H1 (cell line): ENCODE measurements around the gene CCDC179. TPM values are rescaled to one million over a fixed set of nuclear protein-coding genes. Genes with fewer than 3 reads are reported as not detected.

Source experiments
- CTCF ChIA-PET: fragments of 300-600 bp; sonication (Branson Sonifier 250); formaldehyde crosslinking; loops from one replicate; lab custom pipeline; 2021; ENCODE audit not compliant: partially characterized antibody; lab: Charles Lee
- POLR2A ChIA-PET: fragments of 300-600 bp; sonication (Branson Sonifier 250); formaldehyde crosslinking; loops from one replicate; lab custom pipeline; 2021; ENCODE audit warnings: inconsistent platforms; ENCODE audit not compliant: partially characterized antibody; lab: Charles Lee
- DNase-seq, 2 experiments: peaks; one replicate each; pipeline versions ENCODE4 v3.0.0 to v3.0.0-alpha.2; 2010 to 2022; ENCODE audit warnings: low spot score in 2 of 2, low read depth in 1 of 2, mixed read lengths in 1 of 2
- FAIRE-seq: peaks from 2 replicates; lab custom pipeline; 2011; peaks lifted over from hg19 to GRCh38; lab: Jason Lieb, UNC
- H2AFZ ChIP-seq: 2 replicates; pipeline ENCODE4 v1.8.1; 2012; ENCODE audit warnings: low read length, inconsistent platforms
- H2AK5ac ChIP-seq: 2 replicates; pipeline ENCODE4 v1.6.1; 2013; ENCODE audit warnings: low read depth, low read length
- H2BK120ac ChIP-seq: replicated peaks from 2 replicates; pipeline ENCODE3; 2013; ENCODE audit warnings: low read depth, low read length, inconsistent platforms
- H2BK12ac ChIP-seq: 2 replicates; pipeline ENCODE4 v1.6.1; 2013; ENCODE audit warnings: low read depth, low read length
- H2BK15ac ChIP-seq: 2 replicates; pipeline ENCODE4 v1.6.1; 2013; ENCODE audit warnings: low read length
- H2BK20ac ChIP-seq: 2 replicates; pipeline ENCODE4 v1.6.1; 2013; ENCODE audit warnings: low read length
- H2BK5ac ChIP-seq: 2 replicates; pipeline ENCODE4 v1.6.1; 2013; ENCODE audit warnings: low read depth, low read length
- H3K14ac ChIP-seq: 2 replicates; pipeline ENCODE4 v1.6.1; 2013; ENCODE audit warnings: inconsistent platforms; ENCODE audit not compliant: insufficient read length
- H3K18ac ChIP-seq: 2 replicates; pipeline ENCODE4 v1.6.1; 2013; ENCODE audit warnings: low read length; ENCODE audit errors: extremely low read depth
- H3K23ac ChIP-seq: 2 replicates; pipeline ENCODE4 v1.6.1; 2013; ENCODE audit warnings: inconsistent platforms; ENCODE audit not compliant: insufficient read length
- H3K23me2 ChIP-seq: 2 replicates; pipeline ENCODE4 v1.6.1; 2013; ENCODE audit warnings: low read depth, low read length
- H3K27ac ChIP-seq: 2 replicates; pipeline ENCODE4 v1.6.1; 2011; ENCODE audit warnings: low read depth, low read length, inconsistent platforms
- H3K27me3 ChIP-seq, 4 experiments: replicated peaks in 1 of 4; 1 replicate in 1 of 4; 2 replicates in 3 of 4; pipeline versions ENCODE4 v1.6.1 to v1.8.1; 2011 to 2013; ENCODE audit warnings: low read length in 3 of 4, mild to moderate bottlenecking in 3 of 4, inconsistent platforms in 2 of 4, mixed read lengths in 2 of 4, moderate library complexity in 1 of 4; ENCODE audit not compliant: control insufficient read depth in 3 of 4, insufficient read depth in 3 of 4; ENCODE audit errors: extremely low read depth in 1 of 4
- H3K36me3 ChIP-seq, 4 experiments: 2 replicates each; pipeline versions ENCODE4 v1.6.1 to v1.8.1; 2011 to 2013; ENCODE audit warnings: mild to moderate bottlenecking in 4 of 4, low read length in 3 of 4, moderate library complexity in 2 of 4, control low read depth in 1 of 4, inconsistent platforms in 1 of 4; ENCODE audit not compliant: insufficient read depth in 4 of 4, control insufficient read depth in 2 of 4
- H3K4ac ChIP-seq: replicated peaks from 2 replicates; pipeline ENCODE3; 2013; ENCODE audit warnings: low read length, low read depth, mixed read lengths, inconsistent platforms; ENCODE audit not compliant: insufficient read length
- H3K4me1 ChIP-seq, 4 experiments: replicated peaks in 1 of 4; 1 replicate in 1 of 4; 2 replicates in 3 of 4; pipeline versions ENCODE4 v1.6.1 to v1.8.1; 2011 to 2013; ENCODE audit warnings: low read length in 3 of 4, inconsistent platforms in 2 of 4, mixed read lengths in 1 of 4; ENCODE audit not compliant: insufficient read depth in 4 of 4, control insufficient read depth in 3 of 4
- H3K4me2 ChIP-seq, 2 experiments: 2 replicates each; pipeline versions ENCODE4 v1.6.1 to v1.8.1; 2011 to 2013; ENCODE audit warnings: low read depth in 2 of 2, low read length in 2 of 2, control low read depth in 1 of 2, inconsistent platforms in 1 of 2, mild to moderate bottlenecking in 1 of 2; ENCODE audit not compliant: insufficient read depth in 1 of 2
- H3K4me3 ChIP-seq, 4 experiments: fragments of 200-600, 300-600 bp in 1 of 4; sonication (generic), shearing (Covaris generic), sonication (Bioruptor Twin) in 1 of 4; 2 replicates each; pipeline versions ENCODE4 v1.5.1 to v1.8.1; 2011 to 2016; ENCODE audit warnings: low read length in 4 of 4, low read depth in 3 of 4, control low read depth in 2 of 4, inconsistent platforms in 2 of 4, mild to moderate bottlenecking in 2 of 4, mixed read lengths in 1 of 4, moderate library complexity in 1 of 4; ENCODE audit not compliant: insufficient read depth in 2 of 4; ENCODE audit errors: extremely low read depth in 1 of 4
- H3K56ac ChIP-seq: replicated peaks from 2 replicates; pipeline ENCODE3; 2013; ENCODE audit warnings: low read depth, mild to moderate bottlenecking, mixed read lengths, low read length, inconsistent platforms; ENCODE audit not compliant: insufficient read length
- H3K79me1 ChIP-seq: 2 replicates; pipeline ENCODE4 v1.6.1; 2013; ENCODE audit warnings: low read depth, low read length, control low read depth
- H3K79me2 ChIP-seq, 2 experiments: 2 replicates each; pipeline versions ENCODE4 v1.6.1 to v1.8.1; 2012 to 2013; ENCODE audit warnings: low read length in 2 of 2, mild to moderate bottlenecking in 2 of 2, inconsistent platforms in 1 of 2; ENCODE audit not compliant: insufficient read depth in 2 of 2, control insufficient read depth in 1 of 2
- H3K9ac ChIP-seq, 4 experiments: replicated peaks in 1 of 4; 1 replicate in 1 of 4; 2 replicates in 3 of 4; pipeline versions ENCODE4 v1.6.1 to v1.8.1; 2011 to 2013; ENCODE audit warnings: low read depth in 3 of 4, low read length in 3 of 4, control low read depth in 2 of 4, mild to moderate bottlenecking in 2 of 4, moderate library complexity in 2 of 4, inconsistent platforms in 1 of 4; ENCODE audit errors: extremely low read depth in 1 of 4
- H3K9me3 ChIP-seq, 2 experiments: 2 replicates each; pipeline versions ENCODE4 v1.6.1 to v1.8.1; 2012 to 2013; ENCODE audit warnings: mild to moderate bottlenecking in 2 of 2, moderate library complexity in 2 of 2, control low read depth in 1 of 2, inconsistent platforms in 1 of 2, low read depth in 1 of 2, low read length in 1 of 2, mixed read lengths in 1 of 2; ENCODE audit not compliant: insufficient read depth in 2 of 2
- H4K20me1 ChIP-seq, 2 experiments: replicated peaks in 1 of 2; 2 replicates each; pipeline versions ENCODE3 to v1.8.1; 2011 to 2013; ENCODE audit warnings: inconsistent platforms in 2 of 2, low read length in 2 of 2, mild to moderate bottlenecking in 1 of 2; ENCODE audit not compliant: insufficient read depth in 2 of 2, control insufficient read depth in 1 of 2
- H4K5ac ChIP-seq: 2 replicates; pipeline ENCODE4 v1.6.1; 2013; ENCODE audit warnings: low read length, low read depth, mixed read lengths, inconsistent platforms; ENCODE audit not compliant: insufficient read length
- H4K8ac ChIP-seq: 2 replicates; pipeline ENCODE4 v1.8.0; 2013; ENCODE audit warnings: mild to moderate bottlenecking, moderate library complexity, low read length, inconsistent platforms; ENCODE audit not compliant: insufficient read depth; ENCODE audit errors: extremely low read depth
- H4K91ac ChIP-seq: replicated peaks from 2 replicates; pipeline ENCODE3; 2013; ENCODE audit warnings: low read length, mixed read lengths, inconsistent platforms; ENCODE audit not compliant: insufficient read length
- BACH1 ChIP-seq: IDR thresholded peaks from 2 replicates; pipeline ENCODE4 v1.6.1; 2012; ENCODE audit warnings: low read length, improper control_type of control experiment
- BCL11A ChIP-seq, 2 experiments: IDR thresholded peaks; one replicate each; pipeline ENCODE4 v1.6.1; 2011; ENCODE audit warnings: low read depth in 2 of 2, low read length in 2 of 2, mild to moderate bottlenecking in 2 of 2
- CBX8 ChIP-seq: fragments of 300-800, 300-1000 bp; sonication (generic); IDR thresholded peaks from 2 replicates; pipeline ENCODE4 v1.7.1; 2016; ENCODE audit warnings: low read depth, low read length, borderline replicate concordance
- CHD2 ChIP-seq: IDR thresholded peaks from 2 replicates; pipeline ENCODE4 v1.6.1; 2012; ENCODE audit warnings: low read length, improper control_type of control experiment
- CREB1 ChIP-seq: IDR thresholded peaks from 2 replicates; pipeline ENCODE4 v1.6.1; 2012; ENCODE audit warnings: inconsistent platforms
- EP300 ChIP-seq, 2 experiments: IDR thresholded peaks; 1 replicate in 1 of 2; 2 replicates in 1 of 2; pipeline ENCODE4 v1.6.1; 2011 to 2012; ENCODE audit warnings: low read depth in 2 of 2, low read length in 2 of 2, mild to moderate bottlenecking in 2 of 2, borderline replicate concordance in 1 of 2, inconsistent platforms in 1 of 2, moderate library complexity in 1 of 2
- KDM1A ChIP-seq: fragments of 200-600, 300-600 bp; sonication (generic); IDR thresholded peaks from 2 replicates; pipeline ENCODE4 v1.7.1; 2016; ENCODE audit warnings: mild to moderate bottlenecking, low read length, borderline replicate concordance
- PHF8 ChIP-seq: fragments of 200-600 bp; sonication (generic); conservative IDR thresholded peaks from 2 replicates; pipeline ENCODE4 v1.7.1; 2012; ENCODE audit warnings: low read depth, mild to moderate bottlenecking, inconsistent platforms, low read length, moderate library complexity
- RNF2 ChIP-seq: fragments of 200-900, 300-1000 bp; sonication (generic); IDR thresholded peaks from 2 replicates; pipeline ENCODE4 v1.7.1; 2016; ENCODE audit warnings: borderline replicate concordance, low read depth, mild to moderate bottlenecking, antibody characterized with exemption, low read length; ENCODE audit not compliant: poor library complexity, severe bottlenecking; ENCODE audit errors: missing control alignments
- RXRA ChIP-seq: IDR thresholded peaks from 2 replicates; pipeline ENCODE4 v1.6.1; 2011; ENCODE audit warnings: low read depth, mild to moderate bottlenecking, low read length, moderate library complexity; ENCODE audit not compliant: insufficient read depth
- SIX5 ChIP-seq: IDR thresholded peaks from 2 replicates; pipeline ENCODE4 v1.6.1; 2011; ENCODE audit warnings: mild to moderate bottlenecking, low read depth, low read length
- TAF7 ChIP-seq: optimal IDR thresholded peaks from 2 replicates; pipeline ENCODE3; 2011; ENCODE audit warnings: low read depth, mild to moderate bottlenecking, inconsistent platforms, low read length, moderate library complexity, borderline replicate concordance
- TEAD4 ChIP-seq: IDR thresholded peaks from 2 replicates; pipeline ENCODE4 v1.6.1; 2012; ENCODE audit warnings: low read depth, low read length, inconsistent platforms, mixed read lengths
- USF2 ChIP-seq: IDR thresholded peaks from 2 replicates; pipeline ENCODE4 v1.6.1; 2011; ENCODE audit warnings: low read length, improper control_type of control experiment
- YY1 ChIP-seq: IDR thresholded peaks from 2 replicates; pipeline ENCODE4 v1.6.1; 2011; ENCODE audit warnings: low read depth, mild to moderate bottlenecking, low read length
- polyA plus RNA-seq, 7 experiments: library from polyadenylated mRNA; depleted of rRNA in 3 of 7; stranded (reverse) in 5 of 7; unstranded in 2 of 7; fragments of >200 nt in 5 of 7; fragments of 200-250 nt in 2 of 7; gene quantifications; 1 replicate in 5 of 7; 2 replicates in 1 of 7; 4 replicates in 1 of 7; pipeline versions ENCODE4 v1.2.1 to v1.2.3, GENCODE V29; 2011 to 2013; ENCODE audit warnings: missing spikeins in 2 of 7, mixed read lengths in 2 of 7
- total RNA-seq: library from RNA; stranded (reverse); fragmentation: NEBNext Ultra II Directional; extraction: Animal tissue kit (Norgen Biotek cat#: 25700); gene quantifications from 2 replicates; pipeline ENCODE4 v1.2.1, GENCODE V29; 2021

The CCDC179 gene
- total and polyA plus RNA-seq, 2 of the 8 experiments (the other 6 are each of a cell fraction or from before 2014, with no cell fraction given), result not detected

GRCh38 chr11:22878604-22879003 lies 18.3 kb upstream of the CCDC179 start:
- no peak for DNase-seq
- Histone ChIP-seq H3K4me1 (no peaks in the 10 kb centered on the region), H4K20me1 (no peaks in the 10 kb centered on the region), H3K56ac (no peak overlapping the region), H2BK20ac (no peak overlapping the region), H3K4me3 (no peak overlapping the region), H2BK5ac (no peak overlapping the region), H2BK12ac (no peak overlapping the region), H3K14ac (no peak overlapping the region), H3K27ac (no peak overlapping the region), H3K23me2 (no peaks in the 10 kb centered on the region), H4K91ac (no peak overlapping the region), H4K8ac (no peak overlapping the region), H3K79me2 (no peaks in the 10 kb centered on the region), H2BK120ac (no peak overlapping the region), H3K23ac (no peak overlapping the region), H3K9me3 (no peaks in the 10 kb centered on the region), H3K4ac (no peak overlapping the region), H4K5ac (no peak overlapping the region), H3K4me2 (no peak overlapping the region), H3K9ac (no peak overlapping the region), H2AK5ac (no peak overlapping the region), H2BK15ac (no peak overlapping the region), H3K36me3 (no peaks in the 10 kb centered on the region), H2AFZ (no peak overlapping the region), H3K18ac (no peak overlapping the region), H3K27me3 (no peaks in the 10 kb centered on the region), H3K79me1 (no peaks in the 10 kb centered on the region)
- ChIA-PET POLR2A (no interaction called here), CTCF (interaction anchor here (1.8 kb wide), 1 partner anchor 18 kb away, joined by 4 read pairs; no protein-coding TSS in a partner anchor)
- FAIRE-seq, result no peak
- TF ChIP-seq USF2 (no peak), RXRA (no peak), PHF8 (no peak), TEAD4 (no peak), BACH1 (no peak), CREB1 (no peak), BCL11A (IDR thresholded peaks at IDR 0.05; ENCODE audit: low read depth in 2 of 2, low read length in 2 of 2) (no peak), KDM1A (no peak), YY1 (no peak), EP300 (IDR thresholded peaks at IDR 0.05; ENCODE audit: borderline replicate concordance in 1 of 2, low read depth in 2 of 2, low read length in 2 of 2) (no peak), CHD2 (no peak), CBX8 (no peak), RNF2 (no peak), TAF7 (no peak), SIX5 (no peak)
